ENCODE data around the gene PTX3.

PTX3 gene

DNA sequence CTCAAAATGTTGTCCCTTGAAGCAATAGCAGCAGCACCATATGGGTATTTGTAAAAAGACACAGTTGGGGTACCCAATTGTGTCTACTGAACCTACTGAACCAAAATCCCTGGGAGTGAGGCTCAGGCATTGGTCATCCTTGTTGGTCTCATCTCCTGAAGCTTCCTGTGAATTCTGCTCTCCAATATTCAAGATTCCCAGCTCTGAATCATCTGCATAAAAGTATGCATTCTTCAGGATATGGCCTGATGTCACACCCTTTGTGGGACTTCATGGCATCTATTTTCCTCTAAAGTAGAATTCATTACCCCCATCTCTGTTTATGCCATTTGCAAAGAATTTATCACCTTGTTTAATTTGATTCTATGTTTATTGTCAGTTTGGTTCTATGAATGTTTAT lies 13.3 kb upstream of the PTX3 start:
- no peak for DNase-seq (ENCODE audit: low read depth)

GRCh38 chr3:157427901-157428300 lies 8.7 kb upstream of the PTX3 start:
- no peak for DNase-seq (ENCODE audit: low read depth)

DNA sequence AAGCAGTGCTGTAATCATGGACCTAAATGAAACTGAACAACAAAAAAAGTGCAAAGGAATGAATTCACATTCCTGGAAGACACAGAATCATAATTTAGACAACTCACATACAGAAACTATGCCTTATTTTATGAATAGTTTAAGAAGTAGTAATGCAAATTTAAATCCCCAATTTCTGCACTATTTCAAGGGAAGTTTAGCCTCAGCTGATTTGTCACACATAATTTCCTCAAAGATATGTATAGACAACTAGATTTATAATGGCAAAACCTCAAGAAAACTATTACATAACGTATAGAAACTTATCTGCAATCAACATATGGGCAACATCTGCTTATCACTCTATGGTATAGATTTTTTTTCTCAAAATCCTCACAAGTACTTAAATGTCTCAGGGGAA lies 7.8 kb upstream of the PTX3 start:
- no peak for DNase-seq (ENCODE audit: low read depth)

- no peak for DNase-seq (ENCODE audit: low read depth)
Observed at GRCh38 chr3:157429708-157430107, 6.9 kb upstream of the PTX3 start.

- DNase-seq (ENCODE audit: low read depth): no peak
Observed at GRCh38 chr3:157438194-157438730, 1.6 kb downstream of the PTX3 start.

GRCh38 chr3:157441102-157441624 lies 4.5 kb downstream of the PTX3 start:
- DNase-seq (ENCODE audit: low read depth): no peak

DNA sequence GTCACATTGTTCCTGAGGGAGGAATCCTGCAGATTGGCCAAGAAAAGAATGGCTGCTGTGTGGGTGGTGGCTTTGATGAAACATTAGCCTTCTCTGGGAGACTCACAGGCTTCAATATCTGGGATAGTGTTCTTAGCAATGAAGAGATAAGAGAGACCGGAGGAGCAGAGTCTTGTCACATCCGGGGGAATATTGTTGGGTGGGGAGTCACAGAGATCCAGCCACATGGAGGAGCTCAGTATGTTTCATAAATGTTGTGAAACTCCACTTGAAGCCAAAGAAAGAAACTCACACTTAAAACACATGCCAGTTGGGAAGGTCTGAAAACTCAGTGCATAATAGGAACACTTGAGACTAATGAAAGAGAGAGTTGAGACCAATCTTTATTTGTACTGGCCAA lies 6.1 kb downstream of the PTX3 start:
- DNase-seq (ENCODE audit: low read depth): no peak

- no peak for DNase-seq (ENCODE audit: low read depth)
Observed at GRCh38 chr3:157443905-157444796, 7.5 kb downstream of the PTX3 start.

GRCh38 chr3:157444797-157445184 lies 8.1 kb downstream of the PTX3 start:
- DNase-seq (ENCODE audit: low read depth): no peak

GRCh38 chr3:157445857-157446256 lies 9.2 kb downstream of the PTX3 start:
- no peak for DNase-seq (ENCODE audit: low read depth)

- DNase-seq (ENCODE audit: low read depth): no peak
Observed at GRCh38 chr3:157447026-157447694, 10.5 kb downstream of the PTX3 start.

- no peak for DNase-seq (ENCODE audit: low read depth)
Observed at GRCh38 chr3:157452097-157452496, 15.4 kb downstream of the PTX3 start.

DNA sequence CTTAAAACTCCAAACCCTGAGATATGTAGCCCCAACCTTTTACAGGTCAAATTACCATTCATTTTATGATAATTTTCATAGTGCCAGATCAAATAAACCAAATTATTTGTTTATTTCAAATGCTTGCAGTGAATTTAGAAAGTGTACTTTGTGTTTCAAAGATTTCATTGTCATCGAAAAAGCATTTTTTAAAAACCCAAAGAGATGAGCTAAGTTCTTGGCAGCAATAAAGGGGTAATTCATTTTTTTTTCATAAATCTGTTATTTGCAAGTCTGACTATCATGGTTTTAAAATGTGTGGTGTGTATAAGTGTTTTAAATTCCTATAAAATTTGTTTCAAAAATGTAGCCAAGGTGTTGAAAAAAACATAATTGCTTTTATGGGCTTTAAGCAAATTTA lies 17.2 kb downstream of the PTX3 start:
- DNase-seq (ENCODE audit: low read depth): no peak

- no peak for DNase-seq (ENCODE audit: low read depth)
Observed at GRCh38 chr3:157459706-157460105, 23.1 kb downstream of the PTX3 start.

DNA sequence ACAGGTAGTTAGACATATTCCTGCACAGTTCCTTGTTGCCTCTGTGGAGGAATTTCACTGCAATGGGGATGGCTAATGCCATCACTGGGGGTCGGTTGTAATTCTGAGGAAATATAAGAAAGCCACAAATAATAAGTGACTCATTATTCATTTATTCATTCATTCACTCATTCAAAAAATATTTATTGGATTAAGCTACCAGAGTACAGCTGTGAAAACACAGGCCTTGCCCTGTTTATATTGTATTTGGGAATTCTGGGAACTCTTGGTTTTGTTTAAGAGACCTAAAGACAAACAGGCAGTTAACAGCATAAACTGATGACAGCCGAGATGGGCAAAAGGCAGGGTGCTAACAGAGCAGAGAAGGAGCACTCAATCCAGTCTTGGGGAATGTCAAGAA lies 23.6 kb downstream of the PTX3 start:
- no peak for DNase-seq (ENCODE audit: low read depth)

- DNase-seq (ENCODE audit: low read depth): no peak
Observed at GRCh38 chr3:157463816-157464215, 27.2 kb downstream of the PTX3 start.

- DNase-seq (ENCODE audit: low read depth): no peak
Observed at GRCh38 chr3:157464321-157464720, 27.7 kb downstream of the PTX3 start.

- DNase-seq (ENCODE audit: low read depth): no peak
Observed at GRCh38 chr3:157465741-157466140, 29.1 kb downstream of the PTX3 start.

DNA sequence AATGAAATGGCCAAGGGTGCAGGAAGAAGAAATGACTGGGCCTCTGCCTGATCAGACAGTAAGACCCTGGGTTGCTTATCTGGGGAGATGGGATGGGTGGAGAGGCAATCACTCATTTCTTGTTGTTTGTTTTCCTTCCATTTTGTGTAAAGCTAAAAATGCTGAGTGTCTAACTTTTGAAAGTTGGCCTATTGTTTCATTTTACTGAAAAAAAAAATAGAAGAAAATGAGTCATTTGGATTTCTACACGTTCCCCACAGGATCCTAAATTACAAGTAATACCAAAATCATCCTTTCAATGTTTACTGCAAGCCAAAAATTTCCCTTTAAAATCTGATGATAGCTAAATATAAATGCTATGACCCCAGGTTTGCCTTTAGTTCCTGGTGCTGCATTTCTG lies 30.6 kb downstream of the PTX3 start:
- DNase-seq (ENCODE audit: low read depth): no peak

GRCh38 chr3:157469561-157470294 lies 33.1 kb downstream of the PTX3 start:
- no peak for DNase-seq (ENCODE audit: low read depth)

- DNase-seq (ENCODE audit: low read depth): no peak
Observed at GRCh38 chr3:157471064-157471463, 34.4 kb downstream of the PTX3 start.

DNA sequence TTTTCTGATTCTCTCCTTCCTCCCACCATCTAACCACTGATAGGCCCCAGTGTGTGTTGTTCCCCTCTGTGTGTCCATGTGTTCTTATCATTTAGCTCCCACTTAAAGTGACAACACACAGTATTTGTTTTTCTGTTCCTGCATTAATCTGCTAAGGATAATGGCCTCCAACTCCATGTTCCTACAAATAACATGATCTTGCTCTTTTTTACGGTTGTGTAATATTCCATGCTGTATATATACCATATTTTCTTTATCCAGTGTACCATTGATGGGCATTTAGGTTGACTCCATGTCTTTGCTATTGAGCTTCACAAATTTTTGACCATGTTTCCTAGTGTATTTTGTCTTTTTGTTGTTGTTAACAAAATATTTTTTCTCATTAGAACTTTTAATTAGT lies 36.0 kb downstream of the PTX3 start:
- DNase-seq (ENCODE audit: low read depth): no peak
